ENCODE data around the gene ZNF385B.

GRCh38 chr2:179602452-179602851 is 259.0 kb downstream of the ZNF385B start:
- TF ChIP-seq CTCF (IDR thresholded peaks at IDR 0.05; ENCODE audit: low read depth, low read length) (no peak), EZH2phosphoT487 (IDR thresholded peaks at IDR 0.05; ENCODE audit: low read depth) (no peak)
